Thyroid gland (tissue), 4 donors: ENCODE data around the gene ZNF579. TPM values are rescaled to one million over a fixed set of nuclear protein-coding genes. Genes with fewer than 3 reads are reported as not detected.

Experiments
- DNase-seq, 2 donors: peaks; one replicate each; pipeline ENCODE4 v3.0.0-alpha.2; 2019
- H3K27ac ChIP-seq, 3 donors: fragments of 200-600 bp; sonication (generic); 1 replicate in 2 of 3; 2 replicates in 1 of 3; pipeline ENCODE4 v1.5.1; 2016 to 2019; ENCODE audit warnings: mild to moderate bottlenecking in 1 of 3, moderate library complexity in 1 of 3
- H3K27me3 ChIP-seq: fragments of 200-600 bp; sonication (generic); one replicate; pipeline ENCODE4 v1.5.1; 2019
- H3K36me3 ChIP-seq, 2 donors: fragments of 200-600 bp; sonication (generic); one replicate each; pipeline ENCODE4 v1.5.1; 2016 to 2019
- H3K4me1 ChIP-seq, 2 donors: fragments of 200-600 bp; sonication (generic); one replicate each; pipeline ENCODE4 v1.5.1; 2017 to 2019
- H3K4me3 ChIP-seq, 3 donors: fragments of 200-600 bp; sonication (generic); replicated peaks in 1 of 3; 1 replicate in 2 of 3; 2 replicates in 1 of 3; pipeline ENCODE4 v1.5.1; 2016; ENCODE audit warnings: mild to moderate bottlenecking in 1 of 3
- H3K9me3 ChIP-seq: fragments of 200-600 bp; sonication (generic); one replicate; pipeline ENCODE4 v1.5.1; 2017
- CTCF ChIP-seq, 6 experiments: fragments of 200-600 bp in 3 of 6; fragments of 450-650 bp in 3 of 6; sonication (generic) in 3 of 6; IDR thresholded peaks; one replicate each; pipeline ENCODE4 v1.5.1; 2016 to 2019; ENCODE audit warnings: antibody characterized with exemption in 6 of 6, mild to moderate bottlenecking in 2 of 6, inconsistent platforms in 1 of 6, moderate library complexity in 1 of 6
- POLR2A ChIP-seq, 2 donors: fragments of 450-650 bp; IDR thresholded peaks; one replicate each; pipeline ENCODE4 v1.6.1; 2017; ENCODE audit warnings: antibody characterized with exemption in 2 of 2, mild to moderate bottlenecking in 2 of 2, moderate library complexity in 1 of 2
- WGBS, 2 donors: methylation state at CpG; one replicate each; pipeline ENCODE4 v1.1.5; 2017; 5-methylcytosine and 5-hydroxymethylcytosine counted together
- intact Hi-C: fragments of 100-400 bp; cut with DNase I; formaldehyde crosslinking; loops from one replicate; pipeline ENCODE4 v1.15.1; 2023
- total RNA-seq, 4 donors: library from RNA; depleted of rRNA; stranded (reverse); fragments of >200 nt; gene quantifications; one replicate each; pipeline ENCODE4 v1.2.3, GENCODE V29; 2016

ZNF579 gene
- total RNA-seq, 4 donors from 2014 or later: 4.0 to 7.5 (median 6.6) TPM

- Histone ChIP-seq H3K27me3 (no peaks in the 10 kb centered on the region), H3K27ac (peak within 1 kb of the TSS; percentile 88 to 99 (median 94)), H3K9me3 (no peaks in the 10 kb centered on the region), H3K4me1 (peaks cover 13 to 18% of the 10 kb centered on the region in 2 donors), H3K4me3 (peak within 1 kb of the TSS; percentile 69 to 75 (median 72)), H3K36me3 (peaks cover 10 to 11% of the 10 kb centered on the region in 2 donors)
- TF ChIP-seq POLR2A (IDR thresholded peaks at IDR 0.05) (peak in 1 of 2 donors; percentile 22), CTCF (IDR thresholded peaks at IDR 0.05) (peak in 1 of 6 experiments; percentile 22)
- peak; percentile 86 to 88 for DNase-seq
- 0 to 1% methylated on average over 12 to 23 of the region's 97 CpGs for WGBS, 2 donors
- intact Hi-C loops: no loop called here
Measured at GRCh38 chr19:55599842-55600661, 19.4 kb upstream of the ZNF579 start, which contains the start of gene ZNF524. Gene ZNF524 (plus strand): TSS chr19:55600288. CDS start chr19:55602113, 1,825 bp downstream.

DNA sequence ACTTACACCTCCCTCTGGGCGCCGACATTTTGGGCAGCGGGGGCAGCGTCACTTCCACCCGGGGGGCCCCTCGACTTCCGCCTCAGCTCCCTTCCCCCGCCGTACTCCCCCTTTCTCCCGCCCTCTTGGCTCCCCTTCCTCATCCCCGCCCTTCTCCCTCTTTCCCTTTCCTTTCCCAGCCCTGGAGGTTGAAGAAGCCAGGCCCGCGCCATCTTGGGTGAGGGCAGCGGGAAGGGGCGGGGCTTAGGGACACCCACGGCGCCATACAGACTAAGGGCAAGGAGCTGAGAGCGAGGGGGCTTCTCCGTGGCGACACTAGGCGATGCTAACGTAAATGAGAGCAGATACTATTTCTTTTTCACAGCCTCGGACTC lies 18.8 kb upstream of the ZNF579 start, which contains the start of gene FIZ1:
FIZ1 (minus strand) TSS at position 50 of the 374 bp plus-strand sequence. CDS start 1,652 bp downstream, outside the sequence.
- Histone ChIP-seq H3K36me3 (peaks cover 11 to 13% of the 10 kb centered on the region in 2 donors), H3K27ac (peak within 1 kb of the TSS; percentile 88 to 99 (median 94)), H3K4me1 (peaks cover 8 to 14% of the 10 kb centered on the region in 2 donors), H3K9me3 (no peaks in the 10 kb centered on the region), H3K27me3 (no peaks in the 10 kb centered on the region), H3K4me3 (peak within 1 kb of the TSS; percentile 69 to 75 (median 72))
- WGBS, 2 donors: 1% methylated on average over 23 of the region's 23 CpGs
- DNase-seq: peak; percentile 99
- intact Hi-C loops: no loop called here
- TF ChIP-seq CTCF (IDR thresholded peaks at IDR 0.05): no peak
- TF ChIP-seq POLR2A (IDR thresholded peaks at IDR 0.05): no peak

DNA sequence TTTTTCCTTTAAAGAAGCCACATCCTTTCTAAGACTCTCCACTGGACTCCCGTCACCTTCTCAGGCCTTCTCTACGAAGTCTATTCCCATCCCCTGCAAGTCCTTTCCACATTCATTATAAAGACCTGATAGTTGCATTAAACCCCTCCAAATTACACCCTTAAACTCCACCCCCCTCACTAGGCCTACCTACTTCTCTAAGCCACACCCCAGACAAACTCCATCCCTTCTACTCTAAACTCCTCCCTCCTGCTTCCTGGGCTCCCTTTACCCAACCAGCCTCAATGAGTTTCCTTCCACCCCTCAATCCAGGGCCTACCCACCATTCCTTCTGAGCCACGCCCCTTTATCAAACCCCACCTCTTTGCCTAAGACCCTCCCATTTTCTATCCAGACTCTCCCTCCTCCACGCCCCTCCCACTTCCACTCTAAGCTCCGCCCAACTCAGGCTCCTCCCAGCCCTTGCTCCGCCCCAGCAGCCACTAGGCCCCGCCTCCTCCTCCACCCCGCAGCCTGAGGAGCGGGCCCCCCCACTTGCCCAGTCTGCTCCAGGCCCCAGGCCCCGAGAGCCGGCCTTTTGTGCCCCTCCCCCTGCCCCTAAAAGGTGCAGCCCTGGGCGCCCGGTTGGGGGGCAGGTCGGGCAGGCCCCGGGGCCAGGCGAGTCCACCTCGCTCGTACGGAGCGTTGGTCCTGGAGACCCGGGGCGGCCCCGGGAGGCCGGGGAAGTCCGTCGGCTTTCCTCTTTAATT lies 18.2 kb upstream of the ZNF579 start:
- intact Hi-C loops: no loop called here
- H3K27ac ChIP-seq: peak overlapping the region; percentile 88 to 99 (median 94)
- H3K9me3 ChIP-seq: no peaks in the 10 kb centered on the region
- peaks cover 11 to 13% of the 10 kb centered on the region in 2 donors for H3K36me3 ChIP-seq
- H3K4me3 ChIP-seq: peak overlapping the region; percentile 56 to 75 (median 72)
- TF ChIP-seq CTCF (IDR thresholded peaks at IDR 0.05) (peak in 1 of 6 experiments; percentile 6), POLR2A (IDR thresholded peaks at IDR 0.05) (peak in 1 of 2 donors; percentile 51)
- no peaks in the 10 kb centered on the region for H3K27me3 ChIP-seq
- peak; percentile 83 to 84 for DNase-seq
- 8 to 9% methylated on average over 21 to 22 of the region's 26 CpGs for WGBS, 2 donors
- H3K4me1 ChIP-seq: peaks cover 6 to 8% of the 10 kb centered on the region in 2 donors

DNA sequence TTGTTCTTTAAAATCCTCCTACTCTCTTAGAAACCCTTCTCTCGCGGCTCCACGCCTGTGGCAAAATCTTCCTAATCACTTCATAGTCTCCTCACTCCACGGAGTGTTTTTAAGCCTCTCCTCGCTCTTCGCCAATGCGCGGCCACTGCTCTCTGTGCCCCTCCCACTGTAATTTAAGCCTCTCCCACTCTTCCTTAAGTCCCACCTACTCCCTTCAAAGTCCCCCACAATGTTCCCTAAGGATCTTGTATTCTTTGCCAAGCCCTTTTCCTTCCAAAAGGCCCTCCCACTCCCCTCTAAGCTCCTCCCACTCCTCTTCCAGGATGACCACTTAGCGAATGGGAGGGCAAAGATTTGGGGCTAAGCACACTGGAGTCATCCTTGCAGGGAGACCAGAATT lies 17.4 kb upstream of the ZNF579 start:
- TF ChIP-seq POLR2A (IDR thresholded peaks at IDR 0.05): no peak
- TF ChIP-seq CTCF (IDR thresholded peaks at IDR 0.05): no peak
- H3K27ac ChIP-seq: no peak overlapping the region
- intact Hi-C loops: no loop called here
- no peak overlapping the region for H3K4me3 ChIP-seq
- peaks cover 11 to 13% of the 10 kb centered on the region in 2 donors for H3K36me3 ChIP-seq
- WGBS, 2 donors: 81% methylated on average over 9 of the region's 9 CpGs
- no peaks in the 10 kb centered on the region for H3K9me3 ChIP-seq
- DNase-seq: no peak
- H3K27me3 ChIP-seq: no peaks in the 10 kb centered on the region
- peaks cover 6 to 8% of the 10 kb centered on the region in 2 donors for H3K4me1 ChIP-seq
